ENCODE results near the gene CAPZB.
A peak's percentile ranks its signal among the peaks of the same experiment; 100 is the strongest.
"Not testable (repeated sequence)": the region's sequence is repeated elsewhere in the genome, so short reads cannot be mapped to it uniquely, and the experiment has no call there.

The CAPZB gene

DNA sequence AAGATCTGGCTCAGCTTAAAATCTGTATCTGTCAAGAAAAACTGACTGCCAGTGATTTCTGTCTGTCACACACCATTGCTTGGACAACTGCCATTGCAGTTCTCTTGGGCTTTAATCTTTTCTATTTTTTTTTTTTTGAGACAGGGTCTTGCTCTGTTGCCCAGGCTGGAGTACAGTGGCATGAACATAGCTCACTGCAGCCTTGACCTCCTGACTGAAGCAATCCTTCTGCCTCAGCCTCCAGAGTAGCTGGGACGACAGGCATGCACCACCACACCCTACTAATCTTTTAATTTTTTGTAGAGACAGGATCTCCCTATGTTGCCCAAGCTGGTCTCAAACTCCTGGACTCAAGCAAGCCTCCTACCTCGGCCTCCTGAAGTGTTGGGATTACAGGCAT, 14.5 kb upstream of the CAPZB start:
- not testable (repeated sequence) for H3K4me3 ChIP-seq (ENCODE audit: low read depth, low read length)

DNA sequence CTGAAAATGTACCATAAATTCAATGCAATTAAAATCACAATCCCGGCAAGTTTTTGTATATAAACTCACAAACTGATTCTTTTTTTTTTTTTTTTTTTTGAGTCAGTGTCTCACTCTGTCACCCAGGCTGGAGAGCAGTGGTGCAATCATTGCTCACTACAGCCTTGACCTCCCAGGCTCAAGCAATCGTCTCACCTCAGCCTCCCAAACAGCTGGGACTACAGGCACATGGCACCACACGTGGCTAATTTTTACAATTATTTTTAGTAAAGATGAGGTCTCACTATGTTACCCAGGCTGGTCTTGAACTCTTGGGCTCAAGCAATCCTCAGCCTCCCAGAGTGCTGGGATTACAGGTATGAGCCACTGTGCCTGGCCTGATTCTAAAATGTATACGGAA, 12.1 kb upstream of the CAPZB start:
- H3K4me3 ChIP-seq (ENCODE audit: low read depth, low read length) = not testable (repeated sequence)

DNA sequence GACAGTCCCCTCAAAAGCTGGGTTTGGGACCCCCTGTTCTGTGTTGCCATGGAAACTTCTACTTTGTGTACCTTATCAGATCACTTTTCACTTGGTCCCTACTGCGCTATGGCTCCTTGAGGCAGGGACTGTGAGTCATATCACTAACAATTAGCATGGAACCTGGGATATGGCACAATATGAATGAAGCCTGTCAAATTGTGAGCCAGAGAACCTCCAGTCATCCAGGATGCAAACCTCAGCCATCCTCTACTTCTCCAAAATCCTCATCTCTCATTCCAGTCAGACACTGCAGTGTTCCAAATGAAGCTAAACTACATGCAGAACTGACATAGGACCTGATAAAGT, 11.2 kb upstream of the CAPZB start:
- H3K4me3 ChIP-seq (ENCODE audit: low read depth, low read length) = no peak overlapping the region

DNA sequence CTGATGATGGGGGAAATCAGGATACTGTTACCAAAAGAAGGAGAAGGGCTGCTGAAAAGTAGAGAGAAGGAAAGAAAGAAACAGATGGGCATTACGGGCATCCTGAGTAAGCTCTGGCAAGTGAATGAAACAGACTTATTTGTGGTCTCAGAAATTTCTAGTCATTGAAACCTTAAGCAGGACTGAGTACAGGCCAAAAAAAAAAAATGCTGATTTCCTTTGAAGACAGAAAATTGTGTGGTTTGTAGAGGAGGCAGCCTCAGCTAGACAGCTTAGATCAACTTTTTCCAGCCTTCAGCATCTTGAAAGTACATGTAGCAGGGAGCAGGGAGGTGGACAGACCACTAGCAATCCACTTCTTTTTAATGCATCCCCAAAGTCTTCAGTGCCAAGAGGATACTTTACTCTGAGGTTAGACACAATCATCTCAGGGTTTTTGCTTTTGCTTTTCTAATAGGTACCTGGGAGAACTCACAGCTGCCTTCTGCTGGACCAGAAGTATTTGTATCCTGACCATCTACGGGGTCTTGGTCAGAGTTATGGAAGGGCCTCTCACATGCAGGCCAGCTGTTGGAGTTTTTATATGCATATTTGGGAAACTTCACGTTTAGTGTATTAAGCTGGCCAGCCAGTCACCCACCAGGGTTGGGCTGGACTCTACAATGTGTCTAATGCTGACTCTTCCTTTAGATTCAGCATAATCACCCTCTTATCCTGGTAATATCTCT, 10.6 kb upstream of the CAPZB start:
- H3K4me3 ChIP-seq (ENCODE audit: low read depth, low read length) = no peak overlapping the region

DNA sequence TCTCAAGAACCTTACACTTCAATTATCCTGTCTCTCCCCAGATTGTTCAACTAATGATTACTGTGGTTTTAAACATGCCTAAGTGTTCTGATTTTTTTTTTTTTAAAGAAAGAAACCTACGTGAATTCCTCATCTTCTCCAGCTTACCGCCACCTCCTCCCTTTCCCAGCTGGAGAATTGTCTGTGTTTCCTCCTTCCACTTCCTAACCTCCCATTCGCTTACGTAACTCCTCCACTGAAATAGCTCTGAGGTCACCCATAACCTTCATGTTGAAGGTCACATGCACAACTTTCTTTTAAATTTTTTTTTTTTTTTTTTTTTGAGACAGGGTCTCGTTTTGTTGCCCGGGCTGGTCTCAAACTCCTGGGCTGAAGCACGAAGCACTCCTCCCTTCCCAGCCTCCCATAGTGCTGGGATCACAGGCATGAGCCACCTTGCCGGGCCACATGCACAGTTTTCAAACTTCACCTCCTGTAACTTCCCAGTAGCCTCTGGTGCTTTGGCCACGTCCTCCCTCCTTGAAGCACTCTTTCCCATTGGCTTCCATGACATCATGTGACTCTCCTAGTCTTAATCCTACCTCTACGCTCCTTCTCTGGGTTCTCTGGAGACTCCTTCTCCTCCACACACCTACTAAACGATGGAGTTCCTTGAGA, 9.8 kb upstream of the CAPZB start:
- H3K4me3 ChIP-seq (ENCODE audit: low read depth, low read length) = no peak overlapping the region

DNA sequence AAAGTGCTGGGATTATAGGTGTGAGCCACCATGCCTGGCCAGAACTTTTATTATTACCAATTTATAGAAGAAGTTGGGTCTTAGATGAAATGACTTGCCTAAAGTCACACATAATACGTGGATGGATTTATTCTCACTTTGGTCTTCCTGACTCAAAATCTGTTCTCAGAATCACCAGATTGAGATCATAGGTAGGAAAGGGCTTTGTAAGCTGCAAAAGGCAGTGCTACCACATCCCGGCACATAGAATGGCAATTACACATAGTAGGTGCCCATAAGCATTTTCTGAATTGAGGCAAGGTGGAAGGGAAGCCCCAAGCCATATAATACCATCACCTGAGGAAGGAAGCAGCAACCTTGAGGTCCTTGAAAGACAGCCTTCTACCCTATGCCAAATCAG, 8.2 kb upstream of the CAPZB start:
- H3K4me3 ChIP-seq (ENCODE audit: low read depth, low read length) = no peak overlapping the region

DNA sequence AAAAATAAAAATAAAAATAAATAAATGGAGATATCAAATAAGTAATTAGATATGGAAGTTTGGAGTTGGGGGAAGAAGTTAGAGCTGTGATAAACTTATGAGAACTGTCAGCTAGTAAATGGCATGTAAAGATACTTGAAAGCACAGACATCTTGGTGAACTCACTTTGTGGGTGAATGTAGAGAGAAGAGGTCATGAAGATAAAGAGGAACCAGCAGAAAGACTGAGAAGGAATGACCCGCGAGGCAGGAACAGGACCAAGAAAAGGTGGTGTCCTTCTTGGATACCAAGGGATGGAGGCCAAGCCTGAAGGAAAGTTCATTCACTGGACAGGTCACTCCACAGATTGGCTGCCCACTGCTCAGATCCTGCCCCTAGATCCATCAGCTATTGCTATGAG, 4.7 kb upstream of the CAPZB start:
- H3K4me3 ChIP-seq (ENCODE audit: low read depth, low read length) = no peak overlapping the region

DNA sequence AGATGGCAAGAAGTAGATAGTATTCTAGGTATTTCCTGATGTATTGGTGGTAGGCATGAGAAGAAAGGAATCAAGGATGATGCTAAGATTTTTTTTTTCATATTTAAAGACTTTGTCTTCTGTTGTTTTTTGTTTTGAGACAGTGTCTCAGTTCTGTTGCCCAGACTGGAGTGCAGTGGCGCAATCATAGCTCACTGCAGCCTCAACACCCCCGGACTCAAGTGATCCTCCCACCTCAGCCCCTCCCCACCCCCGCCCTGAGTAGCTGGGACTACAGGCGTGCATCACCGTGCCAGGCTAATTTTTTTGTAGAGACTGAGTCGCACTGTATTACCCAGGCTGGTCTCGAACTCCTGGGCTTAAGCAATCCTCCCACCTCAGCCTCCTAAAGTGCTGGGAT, 2.8 kb upstream of the CAPZB start:
- H3K4me3 ChIP-seq (ENCODE audit: low read depth, low read length) = no peak overlapping the region

DNA sequence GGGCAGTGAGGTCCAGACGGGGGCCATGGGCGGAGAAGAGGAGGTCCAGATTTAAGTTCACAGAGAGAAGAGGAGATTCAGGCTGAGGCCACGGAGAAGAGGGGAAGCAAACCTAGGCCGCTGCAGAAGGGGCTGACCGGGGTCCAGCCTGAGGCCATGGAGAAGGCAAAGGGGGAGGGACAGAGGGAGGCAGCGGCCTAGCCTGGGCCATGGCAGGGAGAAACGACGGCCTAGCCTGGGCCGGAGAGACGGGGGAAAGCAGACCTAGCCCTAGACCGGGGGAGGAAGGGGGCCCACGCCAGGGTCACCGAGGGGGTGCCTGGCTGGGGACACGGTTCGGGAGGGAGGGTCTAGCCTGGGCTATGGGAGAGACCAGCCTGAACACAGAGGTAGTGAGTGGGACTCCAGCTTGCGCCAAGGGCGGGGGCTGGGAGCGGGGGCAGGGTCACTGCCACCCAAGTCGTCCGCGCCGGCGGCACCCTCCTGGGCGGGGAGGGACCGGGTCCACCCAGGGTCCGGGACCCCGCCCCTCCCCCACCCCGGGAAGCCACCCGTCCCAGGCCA, 459 bp downstream of the CAPZB start:
- peak overlapping the region; percentile 91 for H3K4me3 ChIP-seq (ENCODE audit: low read depth, low read length)

DNA sequence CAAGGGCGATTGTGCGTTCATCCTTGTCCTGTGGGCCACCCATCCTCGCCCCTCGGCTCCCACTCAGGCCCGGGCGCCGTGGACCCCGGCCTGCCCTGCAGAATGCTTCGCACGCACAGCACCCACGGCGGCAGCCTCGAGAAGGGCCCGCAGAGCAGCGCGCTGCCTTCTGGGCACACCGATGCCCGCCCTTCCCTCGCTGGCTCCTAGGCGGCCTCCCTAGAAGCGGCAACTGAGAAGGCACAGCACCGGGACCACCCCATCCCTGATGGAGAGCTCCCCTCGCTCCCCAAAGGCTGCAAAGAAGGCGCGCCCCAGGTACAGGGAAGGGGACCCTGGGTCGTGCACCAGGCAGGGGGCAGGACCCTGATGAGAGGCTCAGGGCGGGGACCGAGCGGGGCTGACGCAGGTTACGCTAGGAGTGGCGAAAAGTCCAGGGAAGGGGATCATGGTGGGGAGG, 971 bp downstream of the CAPZB start:
- H3K4me3 ChIP-seq (ENCODE audit: low read depth, low read length) = peak overlapping the region; percentile 91

DNA sequence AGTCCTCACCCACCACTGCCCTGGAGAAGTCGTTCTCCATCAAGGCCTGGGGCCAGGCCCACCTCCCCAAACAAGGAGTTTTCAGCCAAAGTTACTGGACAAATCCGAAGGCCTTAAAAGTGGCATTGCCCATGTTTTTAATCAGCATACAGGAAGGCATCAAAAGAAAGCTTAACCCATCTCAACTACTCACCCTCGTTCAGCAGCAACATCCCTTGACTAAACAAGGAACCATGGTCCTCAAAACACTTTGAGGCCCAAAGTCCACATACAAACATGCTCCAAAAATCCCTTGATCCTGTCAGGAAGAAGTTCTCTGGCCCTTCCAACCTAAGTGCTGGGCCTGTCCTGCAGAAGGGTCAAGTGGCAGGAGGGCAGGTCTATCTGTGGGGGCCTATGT, 1.6 kb downstream of the CAPZB start:
- H3K4me3 ChIP-seq (ENCODE audit: low read depth, low read length) = peak overlapping the region; percentile 91

DNA sequence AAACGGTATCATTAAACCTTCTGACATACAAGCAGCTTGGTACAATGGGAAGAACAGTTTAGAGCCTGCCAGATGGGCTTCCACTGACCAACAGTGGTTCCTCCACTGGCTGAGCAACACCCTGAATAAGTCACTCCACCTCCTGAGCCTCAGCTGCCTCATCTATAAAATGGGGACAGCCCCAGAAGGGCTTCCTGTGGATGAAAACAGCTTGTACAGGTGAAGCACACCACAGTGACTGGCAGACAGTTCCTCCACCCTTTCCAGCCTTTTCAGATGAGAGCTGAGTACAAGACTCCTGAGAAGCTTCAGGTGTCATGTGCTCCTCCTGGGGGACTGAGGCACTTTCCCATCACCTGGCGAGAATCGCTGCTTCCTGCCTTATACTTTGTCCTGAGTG, 2.1 kb downstream of the CAPZB start:
- H3K4me3 ChIP-seq (ENCODE audit: low read depth, low read length) = no peak overlapping the region

DNA sequence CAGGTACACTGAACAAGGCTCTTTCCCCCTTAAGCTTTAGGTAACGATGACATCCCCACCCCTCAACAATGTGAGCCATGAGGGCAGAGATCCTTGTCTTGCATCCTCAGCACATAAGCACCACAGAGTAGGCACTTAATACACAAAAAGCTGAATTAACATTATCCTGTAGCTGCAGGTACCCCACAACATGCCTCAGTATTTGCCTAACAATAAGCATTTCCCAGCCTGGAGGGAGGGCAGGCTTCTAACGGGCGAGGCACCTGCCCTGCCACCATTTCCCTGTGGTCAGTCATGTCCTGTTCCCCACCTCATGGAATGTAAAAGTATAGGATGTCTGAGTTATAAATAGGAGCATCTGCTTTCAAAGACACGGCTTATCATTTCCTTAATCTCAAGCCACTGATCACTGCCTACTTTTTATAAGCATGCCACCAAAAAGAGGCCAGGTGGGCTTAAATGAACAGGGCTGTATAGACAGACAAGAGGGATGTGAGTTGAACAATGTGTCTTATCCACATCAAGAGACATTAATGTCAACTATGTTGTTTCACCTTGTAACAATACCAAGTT, 3.4 kb downstream of the CAPZB start:
- no peak overlapping the region for H3K4me3 ChIP-seq (ENCODE audit: low read depth, low read length)

DNA sequence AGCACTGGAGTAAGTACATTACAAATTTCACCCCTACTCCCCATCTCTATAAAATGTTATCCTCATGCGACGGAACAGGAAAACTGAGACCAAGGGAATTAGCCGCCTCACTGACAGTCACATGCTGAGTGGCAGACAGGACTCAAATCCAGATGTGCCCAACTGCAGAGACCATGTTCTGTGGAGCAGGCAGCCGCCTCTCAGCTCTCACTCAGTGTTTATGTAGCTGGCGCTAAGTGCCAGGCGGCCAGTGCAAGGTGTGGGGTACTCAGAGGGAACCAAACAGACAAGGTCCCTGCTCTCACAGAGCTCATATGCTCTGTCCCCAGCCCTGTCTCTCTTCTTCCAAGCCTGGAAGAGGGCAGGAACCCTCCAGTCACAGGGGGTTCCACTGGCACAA, 5.1 kb downstream of the CAPZB start:
- no peak overlapping the region for H3K4me3 ChIP-seq (ENCODE audit: low read depth, low read length)

DNA sequence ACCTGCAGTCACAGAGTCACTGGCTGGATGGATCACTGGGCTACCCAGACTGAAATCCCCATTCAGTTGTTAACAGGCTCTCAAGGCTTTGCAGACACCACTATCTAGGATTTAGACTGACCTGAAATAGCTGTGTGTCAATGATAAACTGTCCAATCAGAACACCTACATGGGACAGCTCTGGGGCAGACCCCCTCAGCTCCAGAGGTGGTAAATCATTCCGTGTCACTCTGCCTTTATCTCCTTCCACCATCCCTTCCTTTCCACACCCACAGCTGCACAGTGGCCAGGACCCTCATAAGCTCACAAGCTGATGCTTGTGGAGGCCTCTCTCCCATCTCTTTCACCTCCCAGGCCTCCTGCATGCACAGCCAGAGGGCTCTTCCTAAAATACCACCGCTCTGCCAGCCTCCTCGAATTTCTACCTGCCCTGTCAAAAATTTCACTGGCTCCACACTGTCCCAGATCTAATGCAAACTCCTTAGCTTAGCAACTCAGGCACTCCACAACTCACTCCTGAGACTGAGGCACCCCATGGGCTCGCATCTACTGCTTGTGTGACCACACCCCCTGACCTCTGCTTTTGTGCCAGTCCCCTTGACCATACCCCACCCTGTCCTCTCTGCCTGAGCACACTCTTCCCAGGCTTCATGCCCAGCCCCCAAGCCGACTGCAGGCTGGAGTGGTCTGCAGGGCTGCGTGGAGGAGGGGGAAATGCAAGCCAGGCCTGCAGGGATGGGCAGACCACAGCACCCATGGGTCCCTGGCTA, 5.8 kb downstream of the CAPZB start:
- H3K4me3 ChIP-seq (ENCODE audit: low read depth, low read length) = no peak overlapping the region

DNA sequence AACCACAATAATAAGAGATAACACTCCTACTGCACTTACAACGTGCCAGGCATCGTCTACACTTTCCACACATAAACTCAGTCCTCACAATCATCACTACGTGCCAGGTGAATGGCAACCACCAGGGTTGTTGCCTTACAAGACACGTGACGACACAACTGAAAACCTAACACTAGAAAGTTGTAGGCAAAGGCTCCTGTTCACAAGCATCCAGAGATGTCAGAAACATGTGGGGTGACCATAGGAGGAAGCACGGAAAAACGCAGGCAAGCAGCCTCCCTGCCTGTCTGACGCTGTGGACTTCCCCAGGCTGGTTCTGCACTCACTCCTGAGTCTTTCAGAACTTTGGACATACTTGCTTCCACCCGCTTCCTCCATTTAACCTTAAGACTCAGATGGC, 7.0 kb downstream of the CAPZB start:
- H3K4me3 ChIP-seq (ENCODE audit: low read depth, low read length) = no peak overlapping the region

DNA sequence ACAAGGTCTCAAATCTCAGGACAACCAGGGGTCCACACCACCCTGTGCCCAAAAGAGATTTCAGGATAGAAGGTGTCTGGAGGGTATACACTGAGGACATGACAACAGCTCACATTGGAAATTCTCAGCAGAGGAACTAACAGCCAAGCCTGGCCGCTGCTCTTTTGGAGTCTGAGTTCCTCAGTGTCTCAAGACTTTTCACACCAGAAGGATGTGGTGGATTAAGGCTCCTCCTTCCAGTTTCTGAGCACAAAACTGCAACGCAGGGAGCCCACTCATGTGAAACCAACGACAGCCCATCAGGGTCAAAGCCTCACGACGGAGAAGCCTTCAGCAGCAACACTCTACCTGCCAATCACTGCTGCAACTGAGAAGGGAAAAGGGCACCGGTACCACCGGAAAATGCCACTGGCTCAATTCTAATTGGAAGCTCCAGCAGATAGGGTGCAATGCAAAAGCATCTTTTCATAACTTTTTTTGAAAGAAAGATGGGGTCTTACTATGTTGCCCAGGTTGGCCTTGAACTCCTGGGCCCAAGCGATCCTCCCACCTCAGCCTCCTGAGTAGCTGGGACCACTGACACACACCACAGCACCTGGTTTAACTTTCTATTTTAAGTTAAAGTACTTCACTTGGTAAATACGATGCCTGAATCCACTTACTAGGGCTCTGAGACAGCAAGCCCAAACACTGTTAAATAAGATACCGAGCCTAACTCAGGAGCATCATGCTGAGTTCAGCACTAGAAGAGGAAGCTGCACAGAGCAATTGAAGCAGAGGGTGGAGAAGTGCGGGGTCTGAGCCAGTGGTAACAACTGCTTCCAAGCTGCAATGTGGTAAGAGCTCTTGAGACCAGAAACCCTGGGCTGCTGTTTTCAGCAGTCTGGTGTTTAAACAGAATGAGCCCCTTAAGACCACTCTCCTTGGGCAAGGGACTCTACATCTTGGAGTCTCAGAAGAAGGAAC, 7.8 kb downstream of the CAPZB start:
- no peak overlapping the region for H3K4me3 ChIP-seq (ENCODE audit: low read depth, low read length)

DNA sequence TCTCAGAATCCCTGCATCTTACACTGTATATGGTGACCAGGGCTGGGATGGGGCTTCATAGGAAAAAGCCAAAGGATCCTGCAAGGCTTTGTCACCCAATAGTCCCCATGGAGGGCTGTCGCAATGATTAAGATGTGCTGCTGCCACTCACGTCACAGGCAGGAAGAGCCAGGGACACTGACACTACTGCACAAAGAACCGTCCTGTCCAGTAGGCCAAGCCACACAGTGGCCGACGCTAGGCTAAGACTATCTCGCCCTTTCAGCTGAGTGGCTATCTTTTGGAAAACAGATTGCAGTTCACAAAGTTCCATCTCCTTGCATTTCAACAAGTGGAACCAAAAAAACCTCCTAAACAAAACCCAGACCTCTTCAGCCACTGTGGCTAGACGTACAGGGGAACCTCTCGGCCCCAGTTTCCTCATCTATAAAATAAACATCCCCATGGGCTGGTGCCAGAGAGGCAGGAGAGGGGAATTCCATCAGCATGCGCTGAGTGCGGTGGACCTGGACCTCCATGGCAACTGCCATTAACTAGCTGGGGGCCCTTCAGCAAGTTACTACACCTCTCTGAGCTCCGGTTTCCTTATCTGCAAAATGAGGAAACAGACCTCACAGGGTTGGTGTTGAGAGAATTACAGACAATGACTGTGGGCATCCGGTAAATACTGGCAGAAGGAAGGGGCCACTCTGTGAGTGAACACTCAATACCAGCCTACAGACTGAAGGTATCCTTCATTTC, 8.7 kb downstream of the CAPZB start:
- H3K4me3 ChIP-seq (ENCODE audit: low read depth, low read length) = no peak overlapping the region

DNA sequence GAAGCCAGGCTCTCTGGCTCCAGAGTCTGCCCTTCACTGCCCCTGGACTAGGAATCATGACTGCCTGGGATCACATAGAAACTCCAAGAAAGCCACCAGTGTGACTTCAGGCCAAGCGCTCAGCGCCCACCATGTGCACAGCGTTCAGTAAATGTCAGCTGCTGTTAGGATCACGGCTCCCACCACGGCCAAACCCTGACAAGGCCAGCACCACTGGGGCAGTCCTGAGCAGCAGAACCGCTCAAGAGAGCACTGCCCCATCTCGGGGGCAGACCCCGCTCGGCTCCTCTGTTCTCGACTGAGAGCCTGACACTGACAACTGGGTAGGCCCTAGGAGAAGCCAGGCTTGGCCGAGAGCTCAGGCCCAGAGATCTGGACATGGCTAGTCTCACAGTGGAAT, 10.0 kb downstream of the CAPZB start:
- no peak overlapping the region for H3K4me3 ChIP-seq (ENCODE audit: low read depth, low read length)

DNA sequence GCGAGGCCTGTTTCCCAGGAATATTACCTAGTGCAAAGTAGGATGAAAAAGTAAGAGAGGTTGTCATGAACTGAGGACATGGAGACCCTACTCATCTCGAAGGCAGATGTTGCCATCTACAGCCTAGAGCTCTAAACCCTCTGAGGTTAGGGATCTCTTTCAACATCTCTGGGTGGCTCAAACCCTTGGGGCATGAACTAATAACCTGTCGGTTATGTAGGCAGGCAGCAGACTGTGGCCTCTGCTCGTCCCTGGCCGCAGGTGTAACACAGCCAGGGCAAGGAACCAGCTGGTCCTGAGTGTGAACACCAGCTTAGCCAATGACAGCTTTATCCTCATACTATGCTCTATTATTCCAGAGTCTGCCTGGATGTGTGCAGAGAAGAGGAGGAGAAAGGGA, 13.2 kb downstream of the CAPZB start:
- no peak overlapping the region for H3K4me3 ChIP-seq (ENCODE audit: low read depth, low read length)
